Uterus (tissue), 4 donors: Measurements from ENCODE around the gene PTPRN2. TPM values are rescaled to one million over a fixed set of nuclear protein-coding genes. Genes with fewer than 3 reads are reported as not detected.

Experiments
- DNase-seq, 2 donors: peaks; one replicate each; pipeline ENCODE4 v3.0.0-alpha.2; 2019 to 2020
- H3K27ac ChIP-seq, 2 donors: fragments of 200-600 bp; sonication (generic); 1 replicate in 1 of 2; 2 replicates in 1 of 2; pipeline ENCODE4 v1.5.1; 2016 to 2018
- H3K27me3 ChIP-seq, 2 donors: fragments of 200-600 bp; sonication (generic); one replicate each; pipeline ENCODE4 v1.5.1; 2018 to 2019; ENCODE audit warnings: control low read depth in 1 of 2
- H3K36me3 ChIP-seq, 2 donors: fragments of 200-600 bp; sonication (generic); one replicate each; pipeline ENCODE4 v1.5.1; 2019; ENCODE audit warnings: control low read depth in 1 of 2
- H3K4me1 ChIP-seq, 2 donors: fragments of 200-600 bp; sonication (generic); one replicate each; pipeline ENCODE4 v1.5.1; 2018 to 2019; ENCODE audit warnings: control low read depth in 1 of 2
- H3K4me3 ChIP-seq, 2 donors: fragments of 200-600 bp; sonication (generic); 1 replicate in 1 of 2; 2 replicates in 1 of 2; pipeline ENCODE4 v1.5.1; 2018 to 2019; ENCODE audit warnings: mild to moderate bottlenecking in 1 of 2
- H3K9me3 ChIP-seq, 2 donors: fragments of 200-600 bp; sonication (generic); one replicate each; pipeline ENCODE4 v1.5.1; 2019; ENCODE audit warnings: control low read depth in 1 of 2
- CTCF ChIP-seq, 4 experiments: fragments of 200-600 bp in 2 of 4; fragments of 450-650 bp in 2 of 4; sonication (generic) in 2 of 4; IDR thresholded peaks; one replicate each; pipeline ENCODE4 v1.5.1; 2016 to 2019; ENCODE audit warnings: antibody characterized with exemption in 4 of 4, mild to moderate bottlenecking in 2 of 4, moderate library complexity in 1 of 4
- POLR2A ChIP-seq, 2 donors: fragments of 450-650 bp; IDR thresholded peaks; one replicate each; pipeline ENCODE4 v1.6.1; 2016; ENCODE audit warnings: antibody characterized with exemption in 2 of 2, mild to moderate bottlenecking in 1 of 2, moderate library complexity in 1 of 2
- intact Hi-C: fragments of 100-400 bp; cut with DNase I; formaldehyde crosslinking; loops from one replicate; pipeline ENCODE4 v1.15.1; 2023; ENCODE audit warnings: low total_unique reads
- total RNA-seq, 4 donors: library from RNA; depleted of rRNA in 3 of 4; stranded (reverse); fragments of >200 nt in 3 of 4; gene quantifications; one replicate each; pipeline versions ENCODE4 v1.1.0 to v1.2.4, GENCODE V29; 2014 to 2023
- donor health status: DM: yes; HTN: yes; CAD: no.

Gene PTPRN2
- total RNA-seq, 4 donors from 2014 or later = 1.2 to 5.2 (median 2.3) TPM

- H3K4me3 ChIP-seq = no peak overlapping the region
- H3K27me3 ChIP-seq = no peaks in the 10 kb centered on the region
- TF ChIP-seq POLR2A (IDR thresholded peaks at IDR 0.05) (no peak), CTCF (IDR thresholded peaks at IDR 0.05) (no peak)
- H3K36me3 ChIP-seq = no peaks in the 10 kb centered on the region
- no peak for DNase-seq
- H3K4me1 ChIP-seq = no peaks in the 10 kb centered on the region
- H3K9me3 ChIP-seq = no peaks in the 10 kb centered on the region
- intact Hi-C loops = no loop called here
- no peak overlapping the region for H3K27ac ChIP-seq
Observed at GRCh38 chr7:157909370-157909769, 678.3 kb downstream of the PTPRN2 start.

- no peak for DNase-seq
- no peaks in the 10 kb centered on the region for H3K36me3 ChIP-seq
- TF ChIP-seq POLR2A (IDR thresholded peaks at IDR 0.05) = no peak
- no peak for TF ChIP-seq CTCF (IDR thresholded peaks at IDR 0.05)
- intact Hi-C loops = no loop called here
- H3K4me3 ChIP-seq = no peak overlapping the region
- no peak overlapping the region for H3K27ac ChIP-seq
- no peaks in the 10 kb centered on the region for H3K4me1 ChIP-seq
- no peaks in the 10 kb centered on the region for H3K9me3 ChIP-seq
- no peaks in the 10 kb centered on the region for H3K27me3 ChIP-seq
Observed at GRCh38 chr7:157908006-157908782, 679.4 kb downstream of the PTPRN2 start.

- intact Hi-C loops = no loop called here
- Histone ChIP-seq H3K27ac (no peak overlapping the region), H3K4me1 (no peaks in the 10 kb centered on the region), H3K36me3 (no peaks in the 10 kb centered on the region), H3K4me3 (no peak overlapping the region), H3K9me3 (no peaks in the 10 kb centered on the region), H3K27me3 (no peaks in the 10 kb centered on the region)
- DNase-seq = no peak
- TF ChIP-seq POLR2A (IDR thresholded peaks at IDR 0.05) (no peak), CTCF (IDR thresholded peaks at IDR 0.05) (no peak)
Observed at GRCh38 chr7:157907091-157907490, 680.5 kb downstream of the PTPRN2 start.

GRCh38 chr7:157906583-157906982 is 681.0 kb downstream of the PTPRN2 start:
- intact Hi-C loops = no loop called here
- TF ChIP-seq POLR2A (IDR thresholded peaks at IDR 0.05) (no peak), CTCF (IDR thresholded peaks at IDR 0.05) (no peak)
- no peak for DNase-seq

GRCh38 chr7:157905651-157906461 is 681.8 kb downstream of the PTPRN2 start:
- Histone ChIP-seq H3K4me3 (no peak overlapping the region), H3K27me3 (no peaks in the 10 kb centered on the region), H3K4me1 (no peaks in the 10 kb centered on the region), H3K27ac (no peak overlapping the region), H3K36me3 (no peaks in the 10 kb centered on the region), H3K9me3 (no peaks in the 10 kb centered on the region)
- DNase-seq = no peak
- TF ChIP-seq CTCF (IDR thresholded peaks at IDR 0.05) = no peak
- intact Hi-C loops = no loop called here

More at GRCh38 chr7:157906583-157906982, 681.0 kb downstream of the PTPRN2 start:
- no peaks in the 10 kb centered on the region for H3K4me1 ChIP-seq
- H3K36me3 ChIP-seq = no peaks in the 10 kb centered on the region
- no peaks in the 10 kb centered on the region for H3K9me3 ChIP-seq
- H3K27me3 ChIP-seq = no peaks in the 10 kb centered on the region
- H3K4me3 ChIP-seq = no peak overlapping the region
- H3K27ac ChIP-seq = no peak overlapping the region
